GM12875 (cell line): ENCODE measurements around the gene WDR76.

Experiments
- H3K4me3 ChIP-seq: one replicate; pipeline ENCODE4 v1.5.1; 2011; ENCODE audit warnings: low read depth, low read length, control low read depth
- TF ChIP-seq, protein P1 (sequence below): IDR thresholded peaks from 2 replicates; pipeline ENCODE4 v1.5.1; 2011; ENCODE audit warnings: low read depth, mild to moderate bottlenecking, control low read depth, inconsistent platforms, low read length, moderate library complexity, borderline replicate concordance; ENCODE audit not compliant: insufficient read depth

Gene WDR76

GRCh38 chr15:43896543-43896942, 69.7 kb downstream of the WDR76 start:
- TF ChIP-seq, protein P1, sequence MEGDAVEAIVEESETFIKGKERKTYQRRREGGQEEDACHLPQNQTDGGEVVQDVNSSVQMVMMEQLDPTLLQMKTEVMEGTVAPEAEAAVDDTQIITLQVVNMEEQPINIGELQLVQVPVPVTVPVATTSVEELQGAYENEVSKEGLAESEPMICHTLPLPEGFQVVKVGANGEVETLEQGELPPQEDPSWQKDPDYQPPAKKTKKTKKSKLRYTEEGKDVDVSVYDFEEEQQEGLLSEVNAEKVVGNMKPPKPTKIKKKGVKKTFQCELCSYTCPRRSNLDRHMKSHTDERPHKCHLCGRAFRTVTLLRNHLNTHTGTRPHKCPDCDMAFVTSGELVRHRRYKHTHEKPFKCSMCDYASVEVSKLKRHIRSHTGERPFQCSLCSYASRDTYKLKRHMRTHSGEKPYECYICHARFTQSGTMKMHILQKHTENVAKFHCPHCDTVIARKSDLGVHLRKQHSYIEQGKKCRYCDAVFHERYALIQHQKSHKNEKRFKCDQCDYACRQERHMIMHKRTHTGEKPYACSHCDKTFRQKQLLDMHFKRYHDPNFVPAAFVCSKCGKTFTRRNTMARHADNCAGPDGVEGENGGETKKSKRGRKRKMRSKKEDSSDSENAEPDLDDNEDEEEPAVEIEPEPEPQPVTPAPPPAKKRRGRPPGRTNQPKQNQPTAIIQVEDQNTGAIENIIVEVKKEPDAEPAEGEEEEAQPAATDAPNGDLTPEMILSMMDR: no peak
- no peak overlapping the region for H3K4me3 ChIP-seq

GRCh38 chr15:43898891-43899290, 72.1 kb downstream of the WDR76 start:
- TF ChIP-seq, protein P1: no peak
- no peak overlapping the region for H3K4me3 ChIP-seq

GRCh38 chr15:43899928-43900327, 73.1 kb downstream of the WDR76 start:
- H3K4me3 ChIP-seq: no peak overlapping the region
- TF ChIP-seq, protein P1: no peak

- no peak overlapping the region for H3K4me3 ChIP-seq
- TF ChIP-seq, protein P1: no peak
Measured at GRCh38 chr15:43900996-43901395, 74.2 kb downstream of the WDR76 start.

- TF ChIP-seq, protein P1: no peak
- H3K4me3 ChIP-seq: no peak overlapping the region
Measured at GRCh38 chr15:43901495-43901894, 74.7 kb downstream of the WDR76 start.

DNA sequence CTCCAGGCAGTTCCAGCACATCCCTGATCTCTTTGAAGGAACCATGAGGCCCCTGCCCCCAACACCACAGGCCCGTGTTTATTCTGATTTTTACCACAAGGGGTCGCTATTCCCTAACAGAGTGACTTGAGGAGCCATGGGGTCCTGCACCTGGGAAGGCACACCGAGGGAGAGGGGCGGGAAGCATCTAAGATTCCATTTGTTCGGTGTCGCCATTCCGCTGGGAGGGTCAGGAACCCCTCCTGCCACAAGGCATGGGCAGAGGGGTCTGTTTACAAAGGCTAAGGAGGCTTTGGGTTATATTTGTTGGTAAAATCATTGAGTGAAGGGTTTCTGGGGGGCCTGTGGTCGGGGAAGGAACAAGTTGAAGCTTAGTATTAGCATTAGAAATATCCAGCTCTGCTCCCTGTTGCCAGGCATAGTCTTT, 77.1 kb downstream of the WDR76 start:
- TF ChIP-seq, protein P1: peak; percentile 74
- H3K4me3 ChIP-seq: no peak overlapping the region

GRCh38 chr15:43905755-43906154, 79.0 kb downstream of the WDR76 start:
- TF ChIP-seq, protein P1: no peak
- no peak overlapping the region for H3K4me3 ChIP-seq
